ENCODE data around the gene VPS4A.
A peak's percentile ranks its signal among the peaks of the same experiment; 100 is the strongest.
"Not testable (repeated sequence)": the region's sequence is repeated elsewhere in the genome, so short reads cannot be mapped to it uniquely, and the experiment has no call there.

VPS4A gene

GRCh38 chr16:69348222-69348621 is 37.1 kb downstream of the VPS4A start:
- in situ Hi-C loops (cut with HindIII; ENCODE audit: low pct_ligation_motif_present, low pct_unique_long_range_greater_than_20kb, low sequenced_read_pairs), result no loop called here
- DNase-seq, result no peak

DNA sequence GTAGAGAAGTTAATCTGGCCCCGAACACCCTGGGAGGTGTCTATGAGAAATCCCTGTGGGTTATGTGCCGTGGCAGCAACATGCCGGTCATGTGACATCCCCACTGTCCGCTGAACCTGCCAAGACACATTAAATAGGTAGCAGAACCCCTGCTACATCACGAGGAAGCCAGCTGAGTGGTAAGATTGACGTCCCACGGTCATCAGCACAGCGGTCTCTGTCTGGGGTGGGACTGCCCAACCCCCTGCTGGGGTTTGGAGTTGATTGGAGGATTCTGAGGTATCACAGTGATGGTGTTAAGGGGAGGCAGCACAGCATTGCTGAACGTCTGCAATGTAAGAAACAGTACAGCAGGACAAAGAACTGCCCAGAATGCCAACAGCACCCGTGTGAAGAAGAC is 38.4 kb downstream of the VPS4A start:
- DNase-seq, result no peak
- in situ Hi-C loops (cut with HindIII; ENCODE audit: low pct_ligation_motif_present, low pct_unique_long_range_greater_than_20kb, low sequenced_read_pairs), result no loop called here

- in situ Hi-C loops (cut with HindIII; ENCODE audit: low pct_ligation_motif_present, low pct_unique_long_range_greater_than_20kb, low sequenced_read_pairs), result no loop called here
- no peak for DNase-seq
Measured at GRCh38 chr16:69350536-69351133, 39.5 kb downstream of the VPS4A start.

DNA sequence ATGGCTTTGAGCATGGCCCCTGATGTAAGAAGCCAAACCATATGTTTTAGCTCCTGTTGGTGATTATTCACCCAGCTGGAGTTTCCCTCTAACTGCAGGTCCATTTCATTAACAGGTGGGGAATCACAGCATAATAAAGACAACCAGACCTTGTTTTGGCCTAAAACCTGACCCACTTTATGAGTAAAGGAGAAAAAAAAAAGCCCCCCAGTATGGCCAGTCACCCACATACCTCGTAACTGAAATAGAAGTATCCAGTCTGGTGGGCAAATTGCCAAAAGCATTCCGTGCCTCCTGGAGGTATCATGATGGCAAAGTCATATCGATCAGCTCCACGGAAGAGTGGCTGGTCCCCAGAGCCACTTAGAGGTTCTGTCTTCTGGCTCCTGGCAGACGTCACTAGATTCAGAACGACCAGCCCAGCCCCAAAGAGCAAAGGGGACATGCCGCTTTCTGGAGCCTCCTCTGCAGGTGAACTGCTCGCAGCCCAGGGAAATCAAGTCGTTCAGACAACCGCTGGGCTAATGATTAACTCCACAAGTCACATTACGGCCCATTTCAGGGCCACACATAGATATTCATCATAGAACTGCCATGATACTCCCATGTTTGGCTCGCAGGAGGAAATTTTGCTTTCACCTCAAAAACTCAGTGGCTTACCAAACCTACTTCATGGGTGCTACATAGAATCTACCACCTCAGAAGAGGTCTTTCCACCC is 40.3 kb downstream of the VPS4A start, which contains the start of gene TMED6:
Gene TMED6 (minus strand): TSS at position 478 of the 719 bp plus-strand sequence. CDS start 33 bp downstream, at position 445.
- in situ Hi-C loops (cut with HindIII; ENCODE audit: low pct_ligation_motif_present, low pct_unique_long_range_greater_than_20kb, low sequenced_read_pairs), result no loop called here
- peak; percentile 69 for DNase-seq

DNA sequence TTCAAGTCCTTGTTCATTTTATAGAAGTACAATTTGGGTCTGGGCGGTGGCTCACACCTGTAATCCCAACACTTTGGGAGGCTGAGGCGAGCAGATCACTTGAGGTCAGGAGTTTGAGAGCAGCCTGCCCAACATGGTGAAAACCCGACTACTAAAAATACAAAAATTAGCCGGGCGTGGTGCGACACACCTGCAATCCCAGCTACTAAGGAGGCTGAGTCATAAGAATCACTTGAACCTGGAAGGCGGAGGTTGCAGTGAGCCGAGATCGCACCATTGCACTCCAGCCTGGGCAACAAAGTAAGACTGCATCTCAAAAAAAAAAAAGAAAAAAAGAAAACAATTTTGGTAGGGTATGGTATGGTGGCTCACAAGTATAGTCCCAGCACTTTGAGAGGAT is 48.9 kb downstream of the VPS4A start:
- DNase-seq, result not testable (repeated sequence)

DNA sequence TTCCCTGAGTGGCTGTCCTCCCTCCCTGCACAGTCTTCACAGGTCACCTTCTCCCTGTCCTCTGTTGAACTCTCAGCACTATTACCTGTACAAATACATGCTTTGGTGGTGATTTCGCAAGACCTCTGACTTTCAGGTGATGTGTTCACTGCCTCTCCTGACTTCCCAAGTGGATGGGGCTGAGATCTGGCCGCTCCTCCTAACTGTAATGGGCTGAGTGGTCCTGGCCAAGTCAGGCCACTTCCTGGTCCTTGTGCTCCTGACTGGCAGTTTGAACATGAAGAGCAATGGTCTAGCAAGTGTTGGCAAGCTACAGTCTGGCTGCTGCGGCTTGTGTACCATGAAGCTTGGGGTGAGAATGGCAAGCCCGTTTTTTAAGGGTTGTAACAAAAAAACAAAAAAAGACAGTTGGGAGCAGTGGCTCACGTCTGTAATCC is 52.1 kb downstream of the VPS4A start:
- in situ Hi-C loops (cut with HindIII; ENCODE audit: low pct_ligation_motif_present, low pct_unique_long_range_greater_than_20kb, low sequenced_read_pairs), result no loop called here

More for the DNA sequence above, 48.9 kb downstream of the VPS4A start:
- in situ Hi-C loops (cut with HindIII; ENCODE audit: low pct_ligation_motif_present, low pct_unique_long_range_greater_than_20kb, low sequenced_read_pairs), result not testable (repeated sequence)

DNA sequence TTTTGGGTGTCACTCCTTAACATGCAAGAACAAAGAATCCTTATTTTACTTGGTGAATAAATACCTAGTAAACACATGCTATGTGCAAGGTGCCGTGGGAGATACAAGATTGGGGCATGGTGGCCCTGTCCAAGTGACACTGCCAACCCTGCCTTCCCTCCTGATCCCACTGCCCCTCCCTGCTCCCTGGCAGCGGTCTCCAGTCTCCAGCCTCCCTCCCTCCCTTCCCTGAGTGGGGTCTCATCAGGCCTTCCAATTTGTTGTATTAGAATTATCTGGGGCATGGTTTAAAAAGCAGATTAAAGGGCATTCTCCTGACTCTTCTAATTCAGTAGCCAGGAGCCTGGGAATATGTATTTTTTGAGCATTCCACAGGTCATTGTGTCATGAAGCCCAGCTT is 52.9 kb downstream of the VPS4A start:
- in situ Hi-C loops (cut with HindIII; ENCODE audit: low pct_ligation_motif_present, low pct_unique_long_range_greater_than_20kb, low sequenced_read_pairs), result no loop called here
- DNase-seq, result no peak

More for the DNA sequence above, 52.1 kb downstream of the VPS4A start:
- no peak for DNase-seq

DNA sequence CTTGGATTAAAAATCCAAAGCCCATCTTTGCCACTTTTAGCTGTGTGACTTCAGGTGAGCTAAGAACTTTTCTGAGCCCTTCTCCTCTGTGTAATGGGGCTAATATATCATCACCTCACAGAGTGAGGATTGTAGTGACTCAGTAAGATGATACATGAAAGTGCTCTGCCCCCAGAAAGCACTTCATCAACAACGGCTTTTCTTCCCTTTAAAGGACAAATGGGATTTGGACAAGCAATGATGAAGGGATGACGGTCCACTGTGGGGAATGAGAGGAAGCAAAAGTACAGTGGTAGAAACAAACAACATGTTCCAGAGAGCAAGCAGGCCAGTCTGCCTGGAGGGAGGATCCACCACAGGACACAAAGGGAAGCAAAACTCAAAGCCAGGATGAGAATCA is 54.8 kb downstream of the VPS4A start:
- in situ Hi-C loops (cut with HindIII; ENCODE audit: low pct_ligation_motif_present, low pct_unique_long_range_greater_than_20kb, low sequenced_read_pairs), result no loop called here
- DNase-seq, result no peak

- no peak for DNase-seq
Measured at GRCh38 chr16:69366431-69366830, 55.3 kb downstream of the VPS4A start.

GRCh38 chr16:69367980-69368379 is 56.8 kb downstream of the VPS4A start:
- no peak for DNase-seq
- in situ Hi-C loops (cut with HindIII; ENCODE audit: low pct_ligation_motif_present, low pct_unique_long_range_greater_than_20kb, low sequenced_read_pairs), result no loop called here

More at GRCh38 chr16:69366431-69366830, 55.3 kb downstream of the VPS4A start:
- in situ Hi-C loops (cut with HindIII; ENCODE audit: low pct_ligation_motif_present, low pct_unique_long_range_greater_than_20kb, low sequenced_read_pairs), result no loop called here

- no peak for DNase-seq
- in situ Hi-C loops (cut with HindIII; ENCODE audit: low pct_ligation_motif_present, low pct_unique_long_range_greater_than_20kb, low sequenced_read_pairs), result no loop called here
Measured at GRCh38 chr16:69368866-69369265, 57.7 kb downstream of the VPS4A start.

DNA sequence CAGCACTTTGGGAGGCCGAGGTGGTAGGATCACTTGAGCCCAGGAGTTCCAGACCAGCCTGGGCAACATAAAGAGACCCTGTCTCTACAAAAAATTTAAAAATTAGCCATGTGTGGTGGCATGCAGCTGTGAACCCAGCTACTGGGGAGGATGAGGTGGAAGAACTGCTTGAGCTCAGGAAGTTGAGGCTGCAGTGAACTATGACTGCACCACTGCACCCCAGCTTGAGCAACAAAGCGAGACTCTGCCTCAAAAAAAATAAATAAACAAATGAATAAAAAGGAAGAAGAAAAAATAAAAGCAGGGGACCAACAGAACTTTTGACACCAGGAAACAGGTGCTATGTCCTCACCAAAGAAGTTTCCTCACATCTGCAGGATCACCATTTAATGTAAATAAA is 60.4 kb downstream of the VPS4A start:
- no peak for DNase-seq
- in situ Hi-C loops (cut with HindIII; ENCODE audit: low pct_ligation_motif_present, low pct_unique_long_range_greater_than_20kb, low sequenced_read_pairs), result no loop called here

- no peak for DNase-seq
- in situ Hi-C loops (cut with HindIII; ENCODE audit: low pct_ligation_motif_present, low pct_unique_long_range_greater_than_20kb, low sequenced_read_pairs), result no loop called here
Measured at GRCh38 chr16:69373019-69373418, 61.9 kb downstream of the VPS4A start.

All from ACHN (cell line).